GM19240 (cell line): Measurements from ENCODE around the gene MLLT3.

Experiments
- DNase-seq: peaks from one replicate; pipeline ENCODE4 v3.0.0; 2011; ENCODE audit warnings: low spot score; ENCODE audit not compliant: insufficient read length

MLLT3 gene

DNA sequence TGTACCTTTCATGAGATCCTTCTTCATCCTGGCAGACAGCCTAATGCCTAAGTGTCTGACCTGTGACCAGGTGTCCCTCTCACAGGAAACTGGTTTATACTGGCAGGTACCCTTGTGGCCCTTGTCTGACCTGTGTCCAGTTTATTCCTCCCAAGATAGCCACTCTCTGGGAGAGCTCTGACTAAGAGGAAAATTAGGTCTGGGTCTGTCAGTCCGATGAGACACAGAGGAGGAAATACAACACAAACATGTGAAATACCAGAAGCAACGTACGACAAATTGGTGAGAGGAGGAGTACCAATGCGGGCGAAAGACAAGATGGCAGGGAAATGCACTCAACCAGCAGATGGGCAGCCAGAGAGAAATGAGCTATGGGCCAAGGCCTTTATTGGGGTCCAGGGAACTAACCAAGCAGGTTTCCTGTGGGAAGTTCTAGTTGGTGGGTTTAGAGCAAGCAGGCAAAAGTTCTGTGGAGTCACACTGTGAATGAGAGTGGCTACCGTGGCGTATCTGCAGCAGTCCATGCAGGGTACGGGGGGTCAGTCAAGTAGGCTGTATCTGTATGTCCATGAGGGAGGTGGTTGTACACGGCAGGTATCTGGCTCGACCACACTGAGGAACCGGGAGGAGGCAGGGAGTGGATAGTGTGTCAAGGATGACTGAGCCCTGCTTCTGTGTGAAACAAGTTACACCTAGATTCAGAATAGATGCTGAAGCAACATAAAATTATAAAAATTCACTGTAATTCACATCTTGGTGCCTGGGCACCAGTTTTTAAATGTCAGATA lies 109.0 kb downstream of the MLLT3 start:
- no peak for DNase-seq

DNA sequence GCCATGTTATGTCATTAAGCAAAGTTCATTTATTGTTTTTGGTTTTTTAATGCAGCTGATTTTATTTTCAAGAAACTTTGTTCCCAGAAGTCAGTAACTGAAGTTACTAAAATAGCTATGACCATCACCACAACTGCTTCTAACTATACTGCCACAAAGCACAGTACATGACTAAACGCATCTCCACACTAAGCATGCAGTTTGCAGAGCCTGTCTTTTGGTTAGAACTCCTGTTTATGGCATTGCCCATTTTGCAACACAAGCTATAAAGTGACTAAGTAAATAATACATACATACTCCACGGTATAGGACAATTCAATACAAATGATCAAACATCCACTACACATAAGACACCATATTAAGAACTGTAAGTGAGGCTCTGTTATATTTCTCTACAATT lies 109.7 kb downstream of the MLLT3 start:
- no peak for DNase-seq

DNA sequence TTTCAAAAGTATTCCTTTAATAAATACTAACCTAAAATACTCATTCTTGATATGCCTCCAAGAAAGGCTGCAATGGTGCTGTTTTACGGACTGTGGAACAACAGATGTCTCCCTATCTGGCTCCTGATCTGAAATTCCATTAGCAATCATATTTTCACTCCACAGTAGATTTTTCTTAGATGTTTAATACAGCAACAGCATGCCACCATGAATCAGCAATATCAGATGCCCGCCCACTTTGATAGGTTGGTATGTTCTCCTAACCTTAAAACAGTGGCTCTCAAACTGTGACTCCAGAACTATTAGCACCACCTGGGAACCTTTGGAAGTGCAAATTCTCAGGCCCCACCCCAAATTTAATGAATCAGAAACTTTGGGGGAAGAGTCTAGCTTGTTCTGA lies 110.2 kb downstream of the MLLT3 start:
- no peak for DNase-seq

DNA sequence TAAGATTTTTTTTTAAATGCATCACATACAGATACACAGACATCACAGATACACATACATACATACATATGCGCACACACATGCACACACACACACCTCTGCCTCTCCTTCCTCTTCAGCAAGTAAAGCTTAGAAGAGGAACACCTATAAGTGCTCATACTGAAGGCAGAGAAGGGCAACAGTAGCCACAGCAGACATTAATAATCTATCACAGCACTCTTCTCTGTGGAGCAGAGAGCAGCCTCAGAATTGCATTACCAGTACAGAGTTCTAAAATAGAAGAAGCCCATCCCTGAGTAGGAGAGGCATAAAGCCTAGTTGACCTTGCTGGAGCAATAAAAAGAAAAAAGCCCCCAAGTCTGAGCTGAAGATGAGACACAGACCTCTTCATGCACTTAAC lies 110.6 kb downstream of the MLLT3 start:
- no peak for DNase-seq

DNA sequence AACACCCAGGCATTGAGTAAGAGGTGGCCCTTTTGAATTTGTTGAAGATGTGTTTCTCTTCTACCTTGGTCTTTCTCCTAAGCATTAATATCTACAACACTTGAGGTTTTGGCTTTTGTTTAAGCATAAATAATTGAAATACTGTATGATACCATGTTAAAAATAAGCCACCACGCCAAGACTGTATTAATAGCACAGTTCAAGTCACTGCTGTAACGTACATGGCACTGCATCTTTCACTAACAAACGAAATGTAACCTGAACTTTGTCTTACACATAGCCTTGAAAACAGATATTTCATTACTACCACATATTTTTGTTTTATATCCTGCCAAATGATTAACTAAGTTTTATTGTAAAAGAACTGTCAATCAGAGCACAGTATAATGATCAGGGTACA lies 112.8 kb downstream of the MLLT3 start:
- DNase-seq = no peak

DNA sequence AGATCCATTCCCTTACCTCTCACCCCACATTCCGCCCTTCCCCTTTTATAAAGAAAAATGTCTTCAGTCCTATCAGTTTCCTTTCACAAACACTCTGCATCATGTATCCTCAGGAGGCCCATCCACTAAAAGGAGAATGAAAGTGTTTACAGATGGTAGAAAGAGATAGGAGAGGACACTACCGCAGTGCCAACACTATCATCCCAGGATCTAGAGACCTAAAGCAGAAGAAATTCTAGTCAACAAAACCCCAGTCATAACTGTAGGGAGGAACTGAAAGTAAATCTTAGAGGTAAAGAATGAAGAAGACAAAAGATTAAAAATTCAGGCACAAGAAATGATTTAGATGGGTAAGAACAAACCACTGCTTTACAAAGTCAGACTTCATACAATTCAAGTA lies 114.1 kb downstream of the MLLT3 start:
- no peak for DNase-seq

DNA sequence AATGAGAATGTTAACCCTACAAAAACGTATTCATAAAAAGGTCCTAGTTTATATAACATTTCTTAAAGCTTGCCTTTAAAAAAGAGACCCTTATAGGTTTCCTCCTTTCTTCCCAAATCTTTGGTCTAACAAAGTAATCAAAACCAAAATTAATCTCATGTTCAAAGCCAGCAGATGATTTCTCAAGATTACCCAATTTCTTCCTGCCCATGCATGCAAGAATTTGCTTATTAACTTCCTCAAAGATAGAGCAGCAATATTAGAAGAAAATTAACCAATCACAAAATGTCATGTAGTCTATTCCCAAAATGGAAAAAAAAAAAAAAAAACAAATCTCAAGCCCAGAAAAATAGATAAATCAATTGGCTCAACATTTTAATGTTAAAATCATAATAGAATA lies 114.9 kb downstream of the MLLT3 start:
- no peak for DNase-seq

DNA sequence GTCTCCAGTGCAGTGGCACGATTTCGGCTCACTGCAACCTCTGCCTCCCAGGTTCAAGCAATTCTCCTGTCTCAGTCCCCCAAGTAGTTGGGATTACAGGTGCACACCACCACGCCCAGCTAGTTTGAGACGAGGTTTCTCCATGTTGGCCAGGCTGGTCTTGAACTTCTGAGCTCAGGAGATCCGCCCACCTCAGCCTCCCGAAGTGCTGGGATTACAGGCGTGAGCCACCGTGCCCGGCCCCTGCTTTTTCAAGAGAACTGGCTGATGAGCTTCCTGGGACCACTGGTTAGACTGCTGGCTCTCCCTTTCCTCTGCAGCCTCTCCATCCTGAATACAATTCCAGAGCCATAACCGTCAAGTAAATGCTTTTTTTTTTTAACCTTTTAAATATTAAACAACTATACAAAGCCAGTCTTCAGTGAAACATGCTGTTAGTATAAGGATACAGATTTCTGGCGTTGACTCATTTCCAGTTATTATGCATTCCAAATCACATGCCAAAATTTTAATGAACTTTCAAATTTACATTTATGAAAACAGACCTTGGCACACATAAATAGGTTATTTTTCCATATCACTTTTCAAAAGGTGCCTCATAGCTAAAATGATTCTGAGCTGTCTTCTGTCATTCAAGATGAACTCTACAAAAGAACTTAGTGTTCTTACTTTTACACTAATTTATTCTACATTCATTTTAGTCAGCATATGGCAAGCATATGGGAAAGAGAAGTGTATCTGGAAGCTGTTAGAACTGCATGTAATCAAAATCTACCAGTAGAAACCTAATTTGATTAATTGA lies 116.0 kb downstream of the MLLT3 start:
- no peak for DNase-seq

DNA sequence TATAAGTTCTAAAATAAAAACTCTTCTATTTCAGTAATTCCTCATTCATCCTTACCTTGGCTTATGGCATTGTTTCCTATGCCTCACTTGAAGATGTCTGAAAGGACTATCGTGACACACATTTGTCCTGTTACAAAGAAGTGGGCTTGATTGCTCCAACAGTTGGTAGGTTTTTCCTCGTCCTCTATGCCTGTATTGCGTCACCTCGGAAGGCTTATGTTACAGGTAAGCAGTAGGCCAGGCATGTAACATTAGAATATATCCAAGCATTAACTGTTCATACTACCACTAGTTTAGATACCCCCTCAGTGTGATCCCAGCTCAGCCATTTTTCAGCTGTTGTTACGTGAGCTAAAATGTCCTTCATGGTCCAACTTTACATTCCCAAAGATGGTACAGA lies 116.7 kb downstream of the MLLT3 start:
- no peak for DNase-seq

DNA sequence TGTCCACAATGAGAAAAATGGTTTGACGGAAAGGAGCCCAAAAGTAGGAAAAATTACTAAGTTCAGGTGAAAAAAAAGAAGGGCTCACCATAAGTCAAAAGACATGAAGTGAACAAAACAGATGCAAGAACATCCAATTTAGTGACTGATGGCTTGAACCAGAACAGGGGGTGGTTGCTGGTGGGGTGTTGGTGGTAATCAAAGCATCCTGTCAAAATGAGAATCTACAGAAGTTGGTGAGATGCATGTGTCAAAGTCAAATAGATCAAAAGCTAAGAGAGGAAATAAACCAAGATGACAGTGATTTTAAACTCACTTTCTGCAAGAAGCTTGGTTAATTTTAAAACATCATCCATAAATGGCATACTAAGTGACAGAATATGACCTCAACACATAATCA lies 117.4 kb downstream of the MLLT3 start:
- no peak for DNase-seq

DNA sequence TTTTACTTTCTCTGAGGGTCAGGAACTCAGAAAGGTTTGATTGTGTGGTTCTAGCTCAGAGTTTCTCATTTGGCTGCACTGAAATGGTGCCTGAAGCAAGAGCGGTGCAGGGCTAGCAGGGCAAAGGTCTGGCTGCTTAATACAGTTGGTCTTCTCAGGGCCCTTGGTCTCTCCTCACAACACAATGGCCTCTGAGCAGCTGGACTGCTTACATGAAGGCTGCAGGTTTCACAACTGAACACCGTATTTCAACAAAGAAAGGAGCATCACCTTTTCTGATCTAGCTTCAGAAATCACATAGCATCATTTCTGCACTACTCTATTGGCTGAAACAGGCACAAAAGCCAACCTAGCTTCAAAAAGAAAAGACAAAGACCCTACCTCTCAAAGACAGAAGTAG lies 122.2 kb downstream of the MLLT3 start:
- DNase-seq = no peak

DNA sequence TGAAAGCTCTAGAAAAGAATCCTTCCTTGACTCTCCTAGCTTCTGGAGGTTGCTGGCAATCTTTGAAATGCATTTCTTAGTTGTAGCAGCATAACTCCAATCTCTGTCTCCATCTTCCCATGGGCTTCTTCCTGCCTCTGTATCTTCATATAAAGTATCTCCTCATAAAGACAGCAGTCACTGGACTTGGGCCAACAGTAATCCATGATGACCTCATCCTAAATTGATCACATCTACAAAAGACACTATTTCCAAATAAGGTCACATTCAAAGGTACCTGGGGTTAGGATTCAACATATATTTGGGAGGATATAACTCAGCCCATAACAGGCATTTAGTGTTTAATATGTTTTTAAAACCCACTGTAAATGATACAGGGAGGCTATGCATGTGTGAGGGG lies 123.3 kb downstream of the MLLT3 start:
- DNase-seq = no peak

DNA sequence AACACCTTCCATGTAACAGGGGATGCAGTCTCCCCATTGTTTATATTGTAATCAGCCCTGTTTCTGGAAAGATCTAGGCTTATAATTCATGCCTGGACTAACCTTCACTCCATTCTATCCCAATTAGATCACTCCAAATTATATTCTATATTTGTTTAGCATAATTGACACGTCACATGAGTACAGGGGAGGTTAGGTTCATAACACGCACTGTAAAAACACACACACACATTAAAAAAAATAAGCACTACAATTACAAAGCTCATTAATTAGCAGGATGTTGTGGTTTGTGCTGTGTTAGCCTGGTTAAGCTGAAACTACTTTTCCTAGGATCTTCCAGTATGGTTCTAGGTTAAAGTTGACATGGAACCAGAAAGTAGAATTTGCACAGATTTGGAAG lies 126.0 kb downstream of the MLLT3 start:
- DNase-seq = no peak

DNA sequence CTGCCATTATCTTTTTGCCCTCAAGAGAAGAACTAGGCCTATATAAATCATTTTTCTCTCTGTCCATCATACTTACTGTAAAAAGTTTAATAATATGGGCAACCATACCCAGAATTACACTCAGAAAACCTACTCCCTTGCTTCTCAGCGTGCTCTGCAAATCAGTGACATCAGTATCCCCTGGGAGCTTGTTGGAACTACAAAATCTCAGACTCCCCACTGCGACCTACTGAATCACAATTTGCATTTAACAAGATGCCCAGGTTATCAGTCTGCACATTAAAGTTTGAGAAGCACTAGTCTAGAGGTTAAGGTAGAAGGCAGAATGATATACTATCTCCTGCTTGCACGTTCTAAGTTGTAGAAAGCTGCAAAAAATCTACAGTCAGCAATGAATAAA lies 127.2 kb downstream of the MLLT3 start:
- DNase-seq = no peak

DNA sequence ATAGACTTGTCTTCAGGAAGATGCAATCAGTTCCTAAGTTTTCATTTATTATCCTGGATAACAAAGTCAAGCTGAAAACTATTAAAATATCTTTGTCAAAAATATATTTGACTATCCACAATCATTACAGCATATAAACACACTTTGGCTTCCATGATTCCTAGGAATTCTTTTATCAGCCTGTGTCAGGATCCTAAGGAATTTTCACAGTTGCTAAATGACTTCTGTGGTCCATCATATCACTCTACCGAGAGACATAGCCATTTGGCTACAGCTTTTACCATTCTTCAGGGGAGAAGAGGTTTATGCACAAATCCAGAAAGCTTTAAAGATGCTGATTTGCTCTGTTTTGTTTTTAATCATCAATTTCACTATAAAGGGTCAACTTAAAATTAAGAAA lies 128.3 kb downstream of the MLLT3 start:
- no peak for DNase-seq

DNA sequence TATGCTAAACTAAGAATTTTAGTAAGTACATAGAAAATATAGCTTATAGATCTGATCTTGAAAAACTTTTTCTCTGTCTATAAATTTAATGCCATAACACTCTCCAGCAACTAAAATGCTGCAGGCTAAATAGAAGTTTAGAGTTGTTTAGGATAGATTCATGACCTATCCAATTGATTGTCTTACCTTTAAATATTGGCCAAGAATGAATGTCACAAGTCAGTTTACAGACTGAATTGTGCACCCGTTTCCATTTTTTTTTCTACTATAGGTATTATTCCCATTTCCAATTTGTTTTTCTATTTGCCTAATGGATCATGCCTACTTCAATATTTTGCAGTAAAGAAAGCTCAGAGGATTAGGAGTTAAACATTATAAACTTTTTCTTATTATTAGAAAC lies 129.5 kb downstream of the MLLT3 start:
- DNase-seq = no peak

DNA sequence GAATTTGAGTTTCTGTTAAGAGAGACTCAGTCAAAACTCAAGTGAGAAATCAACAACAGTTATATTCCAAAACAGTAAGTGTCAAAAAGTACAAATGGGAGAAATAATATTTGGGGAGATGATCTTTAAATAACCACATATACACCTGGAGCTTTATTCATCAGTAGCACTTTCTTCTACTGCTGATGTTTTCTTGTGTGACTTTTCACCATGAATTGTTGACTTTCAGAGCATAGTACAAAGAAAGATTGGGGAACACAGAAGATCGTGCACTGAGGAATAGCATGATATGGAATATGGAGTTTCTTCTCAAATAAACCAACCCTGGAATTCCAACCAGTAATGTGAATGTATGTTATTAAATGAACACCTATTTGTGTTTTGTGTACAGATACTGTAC lies 130.7 kb downstream of the MLLT3 start:
- DNase-seq = no peak

DNA sequence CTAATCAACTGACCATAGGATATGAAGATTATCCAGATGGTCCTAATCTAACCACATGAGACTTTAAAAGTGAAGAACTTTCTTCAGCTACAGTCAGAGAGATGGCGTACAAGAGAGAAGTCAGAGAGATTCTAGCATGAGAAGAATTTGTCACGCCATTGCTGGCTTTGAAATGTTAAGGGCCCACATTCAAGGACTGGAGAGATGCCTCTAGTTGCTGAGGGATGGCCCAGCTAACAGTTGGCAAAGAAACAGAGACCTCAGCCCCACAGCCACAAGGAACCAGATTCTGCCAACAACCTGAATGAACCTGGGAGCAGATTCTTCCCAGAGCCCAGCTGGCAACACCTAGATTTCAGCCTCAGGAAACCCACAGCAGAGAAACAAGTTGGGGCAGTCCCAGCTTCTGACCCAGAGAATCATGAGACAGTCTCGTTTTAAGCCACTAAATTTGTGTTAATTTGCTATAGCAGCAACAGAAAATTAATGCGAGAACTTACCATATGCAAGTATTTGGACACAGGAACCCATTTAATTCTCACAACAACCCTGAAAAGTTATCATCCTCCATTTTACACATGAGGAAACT lies 132.0 kb downstream of the MLLT3 start:
- DNase-seq = no peak

DNA sequence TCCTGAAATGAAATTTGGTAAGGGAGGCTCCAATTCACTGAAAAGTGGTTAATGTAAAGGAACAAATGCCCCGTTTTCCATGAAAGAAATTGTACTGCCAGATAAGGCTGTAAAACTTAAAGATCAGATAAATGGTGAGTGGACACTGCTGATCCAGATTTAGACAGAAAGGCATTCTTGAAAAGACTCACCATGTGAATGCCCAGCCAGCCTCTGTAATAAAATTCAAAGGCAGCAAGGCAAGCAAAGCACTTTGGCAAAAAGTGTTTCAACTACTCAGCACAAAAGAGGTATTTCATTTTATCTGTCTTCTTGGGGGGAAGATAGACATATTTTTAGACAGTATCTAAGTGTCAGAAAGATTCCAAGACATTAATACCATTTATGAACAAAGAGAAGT lies 133.6 kb downstream of the MLLT3 start:
- DNase-seq = no peak

DNA sequence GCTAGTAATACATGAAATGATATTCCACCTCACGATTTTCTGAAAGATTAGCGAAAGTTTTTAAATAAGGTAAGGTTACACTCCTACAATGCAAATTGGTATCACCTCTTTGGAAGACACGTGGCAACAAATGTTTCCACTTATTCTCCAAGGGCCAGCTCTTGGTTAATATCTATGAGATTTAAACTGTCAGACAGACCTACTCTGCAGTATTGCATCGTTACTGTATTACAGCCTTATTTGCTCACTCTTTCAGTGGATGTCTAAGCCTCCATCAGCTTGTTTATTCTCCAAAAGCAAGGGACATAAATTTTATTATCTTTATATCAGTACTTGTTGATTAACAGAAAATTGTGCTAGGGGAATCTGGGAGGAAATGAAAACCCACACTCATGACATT lies 135.7 kb downstream of the MLLT3 start:
- no peak for DNase-seq

DNA sequence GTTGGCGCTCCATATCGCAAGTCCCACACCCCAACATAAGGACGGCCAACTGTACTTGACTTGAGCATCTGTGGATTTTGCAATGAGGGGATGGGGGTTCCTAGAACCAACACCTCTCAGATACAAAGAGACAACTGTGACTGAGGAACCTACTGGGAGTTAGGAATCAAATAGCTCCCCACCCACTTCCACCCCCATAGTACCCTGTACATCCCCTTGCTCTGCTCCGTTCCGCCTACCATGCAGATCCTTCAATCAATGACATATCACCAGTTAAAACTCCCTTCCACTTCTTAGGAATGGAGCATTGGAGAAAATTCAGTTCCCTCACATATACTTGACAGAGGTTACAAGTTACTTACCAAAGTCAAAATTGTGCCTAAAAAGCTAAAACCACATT lies 140.9 kb downstream of the MLLT3 start:
- no peak for DNase-seq

DNA sequence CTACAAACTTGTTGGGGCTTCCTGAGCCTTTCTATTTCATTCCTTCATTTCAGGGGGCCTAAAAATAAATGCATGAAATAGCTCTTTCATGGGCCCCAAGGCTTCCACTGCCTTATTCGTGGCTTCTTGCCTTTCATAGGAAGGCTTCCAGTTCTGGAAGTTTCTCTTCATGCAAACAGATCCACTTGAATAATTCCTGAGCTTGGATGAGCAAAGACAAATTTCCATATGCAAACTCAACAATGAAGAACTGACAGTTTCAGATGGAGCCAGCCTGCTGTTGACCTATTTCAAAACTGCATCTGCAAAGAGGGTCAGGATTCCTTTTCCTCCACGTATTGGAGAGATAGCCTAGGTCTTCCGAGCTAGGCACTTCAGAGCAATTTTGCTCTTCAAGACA lies 142.1 kb downstream of the MLLT3 start:
- DNase-seq = no peak
